K562 (cell line): ENCODE measurements around the gene MMS19. TPM values are rescaled to one million over a fixed set of nuclear protein-coding genes. Genes with fewer than 3 reads are reported as not detected.

Source experiments
- CBFB ChIP-seq: sonication (generic); formaldehyde crosslinking; IDR thresholded peaks from 2 replicates; pipeline ENCODE4 v1.4.0; 2020; ENCODE audit warnings: mild to moderate bottlenecking, missing genetic modification reagents
- CLOCK ChIP-seq: fragments of 250-450 bp; sonication (Bioruptor Pico); IDR thresholded peaks from 2 replicates; pipeline ENCODE4 v1.4.0; 2020; ENCODE audit warnings: mild to moderate bottlenecking, moderate library complexity, borderline replicate concordance
- EGR1 ChIP-seq: fragments of 450-650 bp; conservative IDR thresholded peaks from 2 replicates; pipeline ENCODE4 v1.6.1; 2017; ENCODE audit warnings: mild to moderate bottlenecking
- ETV1 ChIP-seq: fragments of 450-650 bp; conservative IDR thresholded peaks from 2 replicates; pipeline ENCODE4 v1.6.1; 2016; ENCODE audit warnings: missing genetic modification characterization, control low read depth, low read depth, missing compliant biosample characterization
- FOXA1 ChIP-seq: fragments of 450-650 bp; IDR thresholded peaks from 2 replicates; pipeline ENCODE4 v1.6.1; 2016; ENCODE audit warnings: mild to moderate bottlenecking, borderline replicate concordance
- HEY1 ChIP-seq: fragments of 250-450 bp; sonication (Bioruptor Pico); IDR thresholded peaks from 2 replicates; pipeline ENCODE4 v1.5.0; 2020; ENCODE audit warnings: mild to moderate bottlenecking, moderate library complexity, borderline replicate concordance
- ID3 ChIP-seq, 2 experiments: fragments of 250-450 bp in 1 of 2; fragments of 450-650 bp in 1 of 2; sonication (Bioruptor Pico) in 1 of 2; IDR thresholded peaks; 2 replicates each; pipeline versions ENCODE4 v1.6.1 to v1.8.0; 2016 to 2021; ENCODE audit warnings: mild to moderate bottlenecking in 2 of 2, moderate library complexity in 2 of 2, missing compliant biosample characterization in 1 of 2, missing genetic modification characterization in 1 of 2
- LARP7 ChIP-seq: fragments of 450-650 bp; IDR thresholded peaks from 2 replicates; pipeline ENCODE4 v1.6.1; 2016
- MCM2 ChIP-seq: fragments of 450-650 bp; IDR thresholded peaks from 2 replicates; pipeline ENCODE4 v1.6.1; 2017; ENCODE audit warnings: low read depth, mild to moderate bottlenecking
- MYNN ChIP-seq, 2 experiments: sonication (generic); formaldehyde crosslinking in 1 of 2; IDR thresholded peaks; 2 replicates each; pipeline versions ENCODE4 v1.5.0 to v1.6.1; 2016 to 2020; ENCODE audit warnings: antibody characterized with exemption in 1 of 2, missing genetic modification reagents in 1 of 2
- NR1H2 ChIP-seq: sonication (generic); formaldehyde crosslinking; IDR thresholded peaks from 2 replicates; pipeline ENCODE4 v1.4.0; 2020; ENCODE audit warnings: mild to moderate bottlenecking, missing genetic modification reagents
- NRF1 ChIP-seq, 2 experiments: fragments of 450-650 bp; IDR thresholded peaks in 1 of 2; conservative IDR thresholded peaks in 1 of 2; 2 replicates each; pipeline ENCODE4 v1.6.1; 2014; ENCODE audit warnings: mild to moderate bottlenecking in 2 of 2
- PCBP2 ChIP-seq: fragments of 200-400 bp; formaldehyde crosslinking; IDR thresholded peaks from 2 replicates; pipeline ENCODE4 v1.6.1; 2018; ENCODE audit warnings: low read length, low read depth, mild to moderate bottlenecking, moderate library complexity; ENCODE audit not compliant: poor library complexity, severe bottlenecking
- POLR2B ChIP-seq: fragments of 450-650 bp; IDR thresholded peaks from 2 replicates; pipeline ENCODE4 v1.6.1; 2018; ENCODE audit warnings: low read depth; ENCODE audit not compliant: partially characterized antibody
- TAF9B ChIP-seq: fragments of 450-650 bp; IDR thresholded peaks from 2 replicates; pipeline ENCODE4 v1.6.1; 2018; ENCODE audit warnings: mild to moderate bottlenecking; ENCODE audit not compliant: partially characterized antibody
- TBL1XR1 ChIP-seq, 2 experiments: IDR thresholded peaks; 2 replicates each; pipeline ENCODE4 v1.6.1; 2012; ENCODE audit warnings: improper control_type of control experiment in 2 of 2, low read length in 2 of 2, mild to moderate bottlenecking in 1 of 2
- TOE1 ChIP-seq, 2 experiments: fragments of 450-650 bp in 1 of 2; sonication (generic) in 1 of 2; formaldehyde crosslinking in 1 of 2; IDR thresholded peaks; 2 replicates each; pipeline versions ENCODE4 v1.7.1 to v1.8.0; 2016 to 2022; ENCODE audit warnings: borderline replicate concordance in 2 of 2, mild to moderate bottlenecking in 2 of 2, antibody characterized with exemption in 1 of 2, inconsistent platforms in 1 of 2, low read depth in 1 of 2, missing genetic modification reagents in 1 of 2, moderate library complexity in 1 of 2
- ZHX1 ChIP-seq: fragments of 150-350 bp; conservative IDR thresholded peaks from 2 replicates; pipeline ENCODE4 v1.6.1; 2014; ENCODE audit warnings: low read length
- ZNF263 ChIP-seq: sonication (generic); formaldehyde crosslinking; IDR thresholded peaks from 2 replicates; pipeline ENCODE4 v1.8.0; 2022; ENCODE audit warnings: mild to moderate bottlenecking, missing genetic modification reagents, borderline replicate concordance
- ZNF436 ChIP-seq: fragments of 250-450, 450-650 bp; sonication (Bioruptor Pico); formaldehyde crosslinking; IDR thresholded peaks from 2 replicates; pipeline ENCODE4 v1.7.0; 2020; ENCODE audit warnings: mild to moderate bottlenecking
- ZNF445 ChIP-seq: fragments of 250-450 bp; sonication (Bioruptor Pico); IDR thresholded peaks from 2 replicates; pipeline ENCODE4 v1.4.0; 2020; ENCODE audit warnings: low read depth, mild to moderate bottlenecking, moderate library complexity
- ZNF780A ChIP-seq: fragments of 250-450 bp; sonication (Bioruptor Pico); IDR thresholded peaks from 2 replicates; pipeline ENCODE4 v1.5.0; 2021; ENCODE audit warnings: mild to moderate bottlenecking
- polyA plus RNA-seq, 8 experiments: library from polyadenylated mRNA; depleted of rRNA in 4 of 8; stranded (reverse) in 5 of 8; unstranded in 3 of 8; fragments of >200 nt; fragmentation: Nextera tagmentation in 2 of 8; fragmentation: Illumina TruSeq in 1 of 8; extraction: Ambion mirVana in 2 of 8; extraction: Trizol in 1 of 8; gene quantifications; 2 replicates each; pipeline versions ENCODE4 v1.2.1 to v1.2.3, GENCODE V29; 2011 to 2014; ENCODE audit warnings: inconsistent platforms in 1 of 8, missing spikeins in 1 of 8
- total RNA-seq, 7 experiments: library from RNA; depleted of rRNA in 6 of 7; stranded (reverse); fragments of >200 nt in 6 of 7; fragmentation: Illumina TruSeq in 2 of 7; extraction: Trizol in 2 of 7; gene quantifications; 2 replicates each; pipeline versions ENCODE4 v1.2.1 to v1.2.3, GENCODE V29; 2011 to 2021; ENCODE audit warnings: low replicate concordance in 1 of 7

Gene MMS19
- total and polyA plus RNA-seq, 9 of the 15 experiments (the other 6 are each of a cell fraction or from before 2014, with no cell fraction given): 40.1 to 110 (median 62.9) TPM

- TF ChIP-seq ZNF780A (CRISPR knock-in tag): no peak
- TF ChIP-seq MCM2: no peak
- no peak for TF ChIP-seq NR1H2 (CRISPR knock-in tag)
- TF ChIP-seq PCBP2: no peak
- TF ChIP-seq NRF1 (conservative IDR thresholded peaks at IDR 0.05 in 1 of 2, IDR thresholded peaks at IDR 0.05 in 1 of 2): peak; percentile 95 to 96
- TF ChIP-seq TOE1 (IDR thresholded peaks at IDR 0.05; ENCODE audit: borderline replicate concordance): peak; percentile 95
- no peak for TF ChIP-seq TOE1 (CRISPR knock-in tag; IDR thresholded peaks at IDR 0.05; ENCODE audit: borderline replicate concordance, low read depth)
- no peak for TF ChIP-seq ID3 (CRISPR knock-in tag; IDR thresholded peaks at IDR 0.05)
- no peak for TF ChIP-seq ID3 (tag; IDR thresholded peaks at IDR 0.05)
- no peak for TF ChIP-seq LARP7
- TF ChIP-seq FOXA1: no peak
- 0 out of 2 replicates have a peak, but pooled peaks have one; percentile 37 for TF ChIP-seq ZNF436
- no peak for TF ChIP-seq CBFB (CRISPR knock-in tag)
- no peak for TF ChIP-seq ZNF445 (CRISPR knock-in tag)
- no peak for TF ChIP-seq CLOCK (CRISPR knock-in tag)
- TF ChIP-seq EGR1: peak; percentile 54
- no peak for TF ChIP-seq TBL1XR1 (IDR thresholded peaks at IDR 0.05; ENCODE audit: low read length in 2 of 2)
- TF ChIP-seq TAF9B: peak; percentile 73
- no peak for TF ChIP-seq HEY1 (CRISPR knock-in tag)
- TF ChIP-seq ZNF263 (CRISPR knock-in tag): peak; percentile 50; the same call in 1 of the 2 replicates
- TF ChIP-seq ZHX1: no peak
- TF ChIP-seq MYNN (IDR thresholded peaks at IDR 0.05): peak; percentile 37; the same call in 1 of the 2 replicates
- TF ChIP-seq MYNN (CRISPR knock-in tag; IDR thresholded peaks at IDR 0.05): no peak
- no peak for TF ChIP-seq ETV1
- TF ChIP-seq POLR2B: peak; percentile 77
Observed at GRCh38 chr10:97498076-97498840, at the start of gene MMS19 (continued).
